ENCODE data around the gene JAGN1. TPM values are rescaled to one million over a fixed set of nuclear protein-coding genes. Genes with fewer than 3 reads are reported as not detected.
"Not testable (repeated sequence)": the region's sequence is repeated elsewhere in the genome, so short reads cannot be mapped to it uniquely, and the experiment has no call there.

JAGN1 gene
- 10 to 100 TPM in 11 of 12 donors, not detected in 1; 17.2 to 33.7 (median 29.6) TPM for polyA plus RNA-seq (ENCODE audit: insufficient read length in 12 of 12)
- long read RNA-seq, donor 1, transcript JAGN1-201 (2 exons, 1,675 nt) = major isoform, 33 of 47 reads
- long read RNA-seq, donor 1, partial matches to known transcripts = 13 of 47 reads
- long read RNA-seq, donor 1, other reads (novel, unspliced or antisense) = 0 of 47 reads
- long read RNA-seq, donor 2, transcript JAGN1-201 (2 exons, 1,675 nt) = major isoform, 37 of 45 reads
- long read RNA-seq, donor 2, partial matches to known transcripts = 8 of 45 reads
- long read RNA-seq, donor 2, other reads (novel, unspliced or antisense) = 0 of 45 reads
- long read RNA-seq, donor 3, transcript JAGN1-201 (2 exons, 1,675 nt) = major isoform, 9 of 10 reads
- long read RNA-seq, donor 3, partial matches to known transcripts = 0 of 10 reads
- long read RNA-seq, donor 3, other reads (novel, unspliced or antisense) = 0 of 10 reads
- long read RNA-seq, donor 4, transcript JAGN1-201 (2 exons, 1,675 nt) = major isoform, 8 of 13 reads
- long read RNA-seq, donor 4, partial matches to known transcripts = 5 of 13 reads
- long read RNA-seq, donor 4, other reads (novel, unspliced or antisense) = 0 of 13 reads
- long read RNA-seq, donor 5, transcript JAGN1-201 (2 exons, 1,675 nt) = major isoform, 32 of 32 reads
- long read RNA-seq, donor 5, partial matches to known transcripts = 0 of 32 reads
- long read RNA-seq, donor 5, other reads (novel, unspliced or antisense) = 0 of 32 reads
- long read RNA-seq, donor 6, transcript JAGN1-201 (2 exons, 1,675 nt) = major isoform, 13 of 13 reads
- long read RNA-seq, donor 6, partial matches to known transcripts = 0 of 13 reads
- long read RNA-seq, donor 6, other reads (novel, unspliced or antisense) = 0 of 13 reads
- long read RNA-seq, donor 7, transcript JAGN1-201 (2 exons, 1,675 nt) = major isoform, 10 of 10 reads
- long read RNA-seq, donor 7, partial matches to known transcripts = 0 of 10 reads
- long read RNA-seq, donor 7, other reads (novel, unspliced or antisense) = 0 of 10 reads
- long read RNA-seq, donor 8, transcript JAGN1-201 (2 exons, 1,675 nt) = major isoform, 32 of 35 reads
- long read RNA-seq, donor 8, partial matches to known transcripts = 0 of 35 reads
- long read RNA-seq, donor 8, other reads (novel, unspliced or antisense) = 0 of 35 reads
- long read RNA-seq, donor 9, transcript JAGN1-201 (2 exons, 1,675 nt) = major isoform, 17 of 18 reads
- long read RNA-seq, donor 9, partial matches to known transcripts = 0 of 18 reads
- long read RNA-seq, donor 9, other reads (novel, unspliced or antisense) = 0 of 18 reads
- long read RNA-seq, donor 10, transcript JAGN1-201 (2 exons, 1,675 nt) = major isoform, 23 of 24 reads
- long read RNA-seq, donor 10, partial matches to known transcripts = 0 of 24 reads
- long read RNA-seq, donor 10, other reads (novel, unspliced or antisense) = 0 of 24 reads
- long read RNA-seq, donor 11, transcript JAGN1-201 (2 exons, 1,675 nt) = major isoform, 38 of 44 reads
- long read RNA-seq, donor 11, partial matches to known transcripts = 5 of 44 reads
- long read RNA-seq, donor 11, other reads (novel, unspliced or antisense) = 0 of 44 reads

DNA sequence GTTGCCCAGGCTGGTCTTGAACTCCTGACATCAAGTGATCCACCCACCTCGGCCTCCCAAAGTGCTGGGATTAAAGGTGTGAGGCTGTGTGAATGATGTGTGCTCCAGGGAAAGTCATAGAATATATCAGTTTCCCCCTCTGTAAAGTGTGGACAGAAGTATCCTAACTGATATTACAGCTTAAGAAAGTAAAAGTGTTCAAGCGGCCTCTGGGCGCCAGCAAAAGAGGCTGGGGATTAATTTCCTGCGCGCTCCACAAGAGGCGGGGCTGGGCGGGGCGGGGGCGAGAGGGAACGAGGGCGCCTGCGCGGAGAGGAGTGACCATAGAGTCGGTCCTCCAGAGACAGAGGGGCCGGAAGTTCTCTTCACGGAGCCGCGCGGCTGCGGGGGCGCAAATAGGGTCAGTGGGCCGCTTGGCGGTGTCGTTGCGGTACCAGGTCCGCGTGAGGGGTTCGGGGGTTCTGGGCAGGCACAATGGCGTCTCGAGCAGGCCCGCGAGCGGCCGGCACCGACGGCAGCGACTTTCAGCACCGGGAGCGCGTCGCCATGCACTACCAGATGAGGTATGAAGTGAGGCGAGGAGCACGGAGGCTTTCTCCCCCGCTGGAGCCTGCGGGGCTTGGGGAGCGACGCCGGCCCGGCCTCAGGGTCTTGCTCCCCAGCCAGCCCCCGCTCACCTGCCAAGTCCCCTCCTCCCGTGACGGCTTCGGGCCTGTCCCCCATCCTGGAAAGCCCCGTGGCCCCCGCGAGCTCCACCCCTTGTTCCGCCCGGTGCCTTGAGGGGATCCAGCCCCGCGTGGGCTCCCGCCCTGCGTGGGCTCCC is at the start of gene JAGN1:
Gene JAGN1, plus strand, starts transcription at position 362 of the 823 bp plus-strand sequence. Its CDS starts 113 bp downstream, at position 475.
- DNase-seq = peak; percentile 92

DNA sequence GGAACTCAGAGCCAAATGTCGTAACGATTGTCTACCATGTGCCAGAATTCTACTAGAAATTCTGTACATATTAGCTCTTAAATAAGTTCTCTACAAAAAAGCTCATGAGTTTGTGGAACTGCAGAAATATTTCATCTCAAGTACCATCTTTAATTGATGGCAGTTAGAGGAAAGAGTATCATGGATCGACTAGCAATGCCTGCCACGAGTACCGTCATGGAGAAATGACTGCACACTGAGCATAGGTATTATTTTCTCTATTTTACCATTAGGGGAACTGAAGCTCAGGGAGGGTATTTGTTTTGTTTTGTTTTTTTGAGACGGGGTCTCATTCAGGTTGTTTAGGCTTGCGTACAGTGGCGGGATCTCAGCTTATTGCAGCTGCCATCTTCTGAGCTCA is 49.4 kb upstream of the JAGN1 start:
- DNase-seq = no peak

DNA sequence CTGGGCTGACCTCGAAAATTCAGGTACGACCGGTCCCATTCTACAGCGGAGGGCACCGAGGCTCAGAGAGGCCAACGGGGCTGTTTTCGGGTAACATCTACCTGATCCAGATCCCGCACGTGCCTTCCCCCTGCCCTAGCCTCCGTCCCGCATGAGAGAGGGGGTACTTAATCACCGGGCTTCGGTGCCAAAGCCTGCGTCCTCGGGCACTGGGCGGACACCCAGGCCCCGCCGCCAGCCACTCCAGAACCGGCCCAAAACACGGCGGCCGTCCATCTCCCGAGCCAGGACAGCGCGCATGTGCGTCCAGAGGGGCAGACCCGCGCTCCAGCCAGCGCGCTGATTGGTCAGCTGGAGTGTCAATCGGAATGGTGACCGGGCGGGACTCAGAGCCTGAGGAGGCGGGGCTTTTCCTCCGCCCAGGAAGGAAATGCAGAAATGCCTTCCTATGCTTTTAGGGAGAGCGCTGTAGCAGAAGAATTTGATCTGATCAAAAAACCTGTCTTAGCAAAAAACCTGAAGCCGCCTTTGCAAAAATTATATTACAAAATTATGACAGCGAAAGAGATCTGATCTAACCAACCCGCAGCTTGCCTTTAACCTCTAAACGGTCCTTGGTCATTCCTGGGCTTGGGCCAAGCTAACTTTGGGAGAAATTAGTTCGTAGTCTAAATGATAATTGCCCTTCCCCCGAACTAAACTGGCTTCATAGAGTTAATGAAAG is 46.5 kb upstream of the JAGN1 start, which contains the start of gene RPUSD3:
Gene RPUSD3, minus strand, starts transcription at position 294 of the 724 bp plus-strand sequence. Its CDS starts 18 bp downstream, at position 276.
- DNase-seq = peak; percentile 99

DNA sequence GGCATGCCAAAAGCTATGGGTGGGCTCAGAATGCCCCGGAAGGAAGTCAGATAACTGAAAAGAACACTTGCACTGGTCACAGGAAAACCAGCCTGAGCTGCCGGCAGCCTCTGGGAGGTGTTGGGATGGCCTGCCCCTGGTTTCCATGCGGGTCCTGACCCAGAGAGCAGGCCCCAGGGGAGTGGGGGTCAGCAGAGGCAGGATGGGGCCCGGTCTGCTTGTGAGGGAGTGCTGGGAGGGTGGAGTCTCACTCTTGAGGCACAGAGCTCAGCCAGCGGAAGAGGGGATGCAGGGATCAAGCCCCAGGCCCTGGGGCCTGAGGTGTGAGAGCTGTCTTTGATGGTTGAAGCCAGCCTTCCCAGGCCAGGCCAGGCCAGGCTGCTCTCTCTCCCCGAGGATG is 44.2 kb upstream of the JAGN1 start:
- no peak for DNase-seq

DNA sequence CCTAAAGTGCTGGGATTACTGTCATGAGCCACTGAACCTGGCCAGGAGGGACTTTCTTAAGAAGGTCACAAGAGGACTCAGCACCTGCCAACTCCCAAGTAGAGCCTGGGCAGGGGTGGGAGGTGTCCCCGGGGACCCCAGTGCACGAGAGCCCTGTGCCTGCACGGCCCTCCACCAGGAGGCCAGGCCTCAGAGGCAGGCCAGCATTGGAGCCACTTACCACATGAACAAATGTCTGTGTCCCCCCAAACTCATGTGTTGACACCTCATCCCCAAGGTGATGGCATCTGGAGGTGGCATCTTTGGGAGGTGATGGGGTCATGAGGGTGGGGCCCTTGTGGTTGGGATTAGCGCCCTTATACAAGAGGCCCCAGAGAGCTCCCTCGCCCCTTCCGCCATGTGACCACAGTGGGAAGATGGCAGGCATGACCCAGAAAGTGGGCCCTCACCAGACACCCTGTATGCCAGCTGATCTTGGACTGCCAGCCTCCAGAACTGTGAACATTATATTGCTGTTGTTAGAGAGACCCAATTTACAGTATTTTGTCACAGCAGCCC is 43.4 kb upstream of the JAGN1 start:
- no peak for DNase-seq

DNA sequence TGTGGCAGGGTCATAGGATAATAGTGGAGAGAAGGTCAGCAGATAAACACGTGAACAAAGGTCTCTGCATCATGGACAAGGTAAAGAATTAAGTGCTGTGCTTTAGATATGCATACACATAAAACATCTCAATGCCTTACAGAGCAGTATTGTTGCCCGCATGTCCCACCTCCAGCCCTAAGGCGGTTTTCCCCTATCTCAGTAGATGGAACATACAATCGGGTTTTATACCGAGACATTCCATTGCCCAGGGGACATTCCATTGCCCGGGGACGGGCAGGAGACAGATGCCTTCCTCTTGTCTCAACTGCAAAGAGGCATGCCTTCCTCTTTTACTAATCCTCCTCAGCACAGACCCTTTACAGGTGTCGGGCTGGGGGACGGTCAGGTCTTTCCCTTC is 42.5 kb upstream of the JAGN1 start:
- not testable (repeated sequence) for DNase-seq

DNA sequence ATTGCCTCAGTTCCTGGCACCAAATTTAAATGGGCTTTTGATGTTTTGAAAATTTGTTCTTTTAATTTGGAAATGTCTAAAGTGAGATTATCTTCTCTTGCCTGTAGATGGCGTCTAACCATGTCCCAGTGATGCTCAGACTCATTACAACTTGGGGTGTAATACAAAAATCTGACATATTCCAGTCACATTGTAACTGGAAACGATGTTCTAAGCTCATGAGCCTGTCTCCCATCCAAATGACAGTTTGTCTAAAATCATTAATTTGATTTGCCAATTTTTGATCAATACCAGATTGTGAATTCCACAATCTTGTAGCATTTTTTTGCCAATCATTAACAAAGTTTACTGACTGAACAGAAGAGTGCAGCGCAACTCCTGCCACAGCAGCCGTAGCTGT is 41.5 kb upstream of the JAGN1 start:
- peak; percentile 17 for DNase-seq

DNA sequence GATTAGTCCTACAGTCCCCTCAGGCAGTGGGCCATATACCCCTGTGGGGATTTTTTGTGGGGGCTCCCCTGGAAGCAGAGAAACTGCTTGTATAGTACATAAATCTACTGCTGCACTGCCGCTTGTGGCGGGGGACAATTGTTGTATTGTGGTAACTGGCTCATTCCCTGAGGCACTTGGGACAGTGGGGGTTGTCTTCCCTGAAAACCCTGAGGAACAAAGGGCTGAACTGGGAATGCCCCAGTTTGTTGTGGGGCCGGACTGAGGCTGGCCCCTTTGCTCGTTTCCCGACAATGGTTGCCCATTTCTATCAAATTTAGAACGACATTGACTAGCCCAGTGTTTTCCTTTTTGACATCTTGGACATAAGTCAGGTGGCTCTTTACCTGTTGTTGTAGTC is 39.0 kb upstream of the JAGN1 start:
- not testable (repeated sequence) for DNase-seq

DNA sequence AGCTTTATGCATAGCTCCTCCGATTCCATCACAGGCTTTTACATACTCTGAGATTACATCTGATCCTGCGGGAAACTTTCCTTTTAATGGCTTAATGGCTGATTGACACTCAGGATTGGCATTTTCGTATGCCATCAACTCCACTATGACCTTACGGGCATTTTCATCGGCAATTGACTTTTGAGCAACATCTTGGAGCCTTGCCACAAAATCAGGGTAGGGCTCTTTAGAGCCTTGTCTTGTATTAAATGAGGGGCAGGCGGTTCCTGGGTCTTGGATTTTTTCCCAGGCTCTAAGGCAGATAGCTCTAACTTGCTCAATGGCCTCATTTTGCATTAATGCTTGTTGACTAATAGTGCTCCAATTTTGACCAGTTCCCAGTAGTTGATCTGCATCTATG is 38.5 kb upstream of the JAGN1 start:
- DNase-seq = not testable (repeated sequence)

DNA sequence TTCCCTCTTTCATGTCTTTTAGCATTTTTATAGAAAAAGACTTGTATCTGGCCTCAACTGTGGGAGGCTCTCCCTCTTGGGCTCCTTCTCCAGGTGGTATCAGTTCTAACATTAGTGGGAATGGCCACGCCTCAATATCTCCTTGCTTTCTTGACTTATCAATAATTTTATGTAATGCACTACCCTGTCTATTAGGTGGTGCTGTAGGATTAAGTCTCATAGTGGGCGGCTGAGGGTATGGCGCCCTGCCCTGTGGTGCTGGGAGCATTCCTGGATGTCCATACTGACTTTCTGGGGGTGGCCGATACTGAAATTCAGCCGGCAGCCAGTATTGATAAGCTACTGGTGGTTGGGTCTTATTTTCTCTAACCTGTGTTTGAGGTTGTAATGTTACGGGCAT is 37.9 kb upstream of the JAGN1 start:
- no peak for DNase-seq

DNA sequence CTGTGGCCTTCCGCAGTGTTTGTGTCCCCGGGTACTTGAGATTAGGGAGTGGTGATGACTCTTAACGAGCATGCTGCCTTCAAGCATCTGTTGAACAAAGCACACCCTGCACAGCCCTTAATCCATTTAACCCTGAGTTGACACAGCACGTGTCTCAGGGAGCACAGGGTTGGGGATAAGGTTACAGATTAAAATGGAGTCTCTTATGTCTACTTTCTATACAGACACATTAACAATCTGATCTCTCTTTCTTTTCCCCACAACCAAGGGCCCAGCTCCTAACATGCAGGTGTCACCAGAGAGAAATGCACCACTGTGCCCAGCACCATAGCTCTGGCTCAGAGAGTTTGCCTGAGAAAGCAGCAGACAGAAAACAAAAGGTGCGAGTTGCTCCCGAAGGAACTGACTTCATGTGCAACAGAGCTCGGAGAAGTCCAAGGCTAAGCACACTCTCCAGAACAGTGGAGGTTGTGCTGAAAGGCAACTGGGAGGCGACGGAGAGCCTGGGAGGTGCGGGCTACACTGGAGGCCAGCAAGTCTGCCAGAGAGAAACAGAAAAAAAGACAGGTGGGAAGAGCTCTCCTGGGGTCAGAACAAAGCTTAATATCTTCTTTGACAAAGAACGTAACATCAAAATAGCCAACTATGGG is 36.0 kb upstream of the JAGN1 start:
- not testable (repeated sequence) for DNase-seq

DNA sequence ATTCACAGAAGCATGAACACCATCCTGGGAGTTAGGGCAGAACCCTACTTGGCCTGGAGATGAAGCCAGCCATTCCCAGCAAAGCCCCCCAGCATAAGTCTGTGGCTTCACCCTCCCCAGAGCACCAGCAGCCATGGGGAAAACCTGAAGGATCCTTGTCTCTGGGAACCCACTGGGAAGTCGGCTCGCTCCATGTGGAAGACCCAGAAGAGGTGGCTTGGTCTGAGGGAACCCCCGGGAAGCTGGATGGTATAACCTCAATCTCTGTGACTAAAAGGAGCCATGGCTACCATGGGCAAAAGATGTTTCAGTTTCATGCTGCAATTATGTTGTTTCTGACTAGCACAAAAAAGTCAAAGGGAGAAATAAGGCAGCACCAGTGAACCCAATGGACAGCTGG is 34.8 kb upstream of the JAGN1 start:
- DNase-seq = no peak

DNA sequence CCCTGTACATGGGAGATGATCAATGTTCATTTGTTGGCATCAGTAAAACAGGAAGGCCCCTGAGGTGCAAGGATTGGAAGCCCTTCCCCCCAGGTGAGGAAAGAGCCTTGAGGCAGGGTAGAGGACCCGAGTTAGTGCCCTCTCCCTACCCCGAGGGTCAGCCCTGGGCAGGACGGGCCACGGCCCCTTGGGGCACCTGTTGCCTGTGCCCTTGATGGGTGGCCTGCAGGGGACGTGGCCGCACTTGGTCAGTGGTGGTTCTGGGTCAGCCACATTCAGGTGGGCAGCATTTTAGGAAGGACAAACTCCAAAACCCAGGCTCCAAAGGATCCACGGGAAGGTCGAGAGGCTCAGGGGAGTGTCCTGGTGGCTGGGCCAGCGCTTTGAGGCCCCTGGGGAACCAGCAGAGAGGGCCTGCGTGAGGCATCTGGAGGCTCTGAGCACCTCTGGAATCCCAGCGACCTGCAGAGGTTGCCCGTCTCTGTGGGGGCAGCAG is 30.8 kb upstream of the JAGN1 start:
- DNase-seq = no peak

DNA sequence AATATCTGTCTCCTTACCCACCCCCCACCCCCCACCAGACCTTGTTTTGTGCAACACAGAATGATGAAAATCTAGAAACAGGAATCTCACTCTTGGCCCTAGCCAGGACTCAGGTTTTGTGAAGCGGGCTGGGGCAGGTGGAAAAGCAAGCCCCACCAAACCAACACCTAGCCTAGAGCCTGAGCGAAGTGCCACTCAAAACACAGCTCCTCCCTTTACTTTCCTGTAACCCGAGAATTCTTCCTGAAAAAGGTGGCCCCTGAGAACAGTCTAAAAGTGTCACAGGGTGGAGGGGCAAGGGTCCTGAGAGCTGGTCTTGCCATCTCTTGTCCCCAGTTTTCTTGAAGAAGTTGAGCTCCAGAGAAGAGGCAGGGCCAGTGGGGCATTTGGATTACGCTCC is 29.2 kb upstream of the JAGN1 start:
- no peak for DNase-seq

DNA sequence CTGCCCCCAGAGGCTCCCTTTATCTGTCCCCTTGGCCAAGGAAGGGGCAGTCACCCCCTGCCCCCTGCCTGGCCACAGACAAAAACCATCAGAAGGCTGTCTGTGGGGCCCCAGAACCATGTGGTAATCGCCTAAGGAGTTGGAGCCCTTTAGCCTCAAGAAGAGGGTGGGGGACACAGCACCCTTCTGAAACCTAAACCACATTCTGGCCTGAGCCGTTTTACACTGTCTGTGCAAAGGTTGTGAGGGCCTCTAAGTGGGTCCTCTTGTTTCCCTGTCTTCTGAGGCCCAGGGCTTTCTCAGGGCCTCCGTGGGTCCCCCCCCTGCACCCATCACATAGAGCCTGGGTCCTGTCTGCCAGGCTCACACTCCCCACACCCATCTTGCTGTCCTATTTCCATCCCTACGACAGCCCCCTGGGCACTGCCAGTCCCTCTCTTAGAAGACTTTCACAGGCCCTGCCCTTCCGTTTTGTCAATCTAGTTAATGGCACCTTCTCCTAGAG is 28.7 kb upstream of the JAGN1 start:
- DNase-seq = no peak

DNA sequence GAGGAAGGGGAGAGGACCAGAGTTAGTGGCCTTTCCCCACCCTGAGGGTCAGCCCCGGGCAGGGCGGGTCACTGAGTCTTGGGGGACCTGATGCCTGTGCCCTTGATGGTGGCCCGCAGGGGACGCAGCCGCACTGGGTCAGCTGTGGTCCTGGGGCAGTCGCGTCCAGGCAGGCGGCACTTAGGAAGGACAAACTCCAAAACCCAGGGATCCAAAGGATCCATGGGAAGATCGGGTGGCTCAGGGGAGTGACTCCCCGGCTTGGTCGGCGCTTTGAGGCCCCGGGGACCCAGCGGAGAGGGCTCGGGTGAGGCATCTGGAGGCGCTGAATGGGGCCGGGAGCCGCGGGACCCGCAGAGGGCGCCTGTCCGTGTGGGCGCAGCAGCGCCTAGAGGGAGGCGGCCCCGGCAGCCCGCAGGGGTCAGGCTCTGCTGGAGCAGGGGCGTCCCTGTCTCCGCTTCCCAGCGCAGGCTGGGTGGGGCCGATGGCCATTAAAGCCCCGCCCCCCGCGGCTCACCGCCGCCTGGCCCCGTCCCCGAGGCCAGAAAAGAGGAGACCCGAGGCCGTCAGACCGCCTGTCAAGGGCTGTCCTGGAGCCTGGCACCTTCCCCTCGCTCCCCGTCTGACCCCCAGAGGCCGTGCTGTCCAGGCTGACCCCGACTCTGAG is 27.9 kb upstream of the JAGN1 start:
- peak; percentile 38 for DNase-seq

DNA sequence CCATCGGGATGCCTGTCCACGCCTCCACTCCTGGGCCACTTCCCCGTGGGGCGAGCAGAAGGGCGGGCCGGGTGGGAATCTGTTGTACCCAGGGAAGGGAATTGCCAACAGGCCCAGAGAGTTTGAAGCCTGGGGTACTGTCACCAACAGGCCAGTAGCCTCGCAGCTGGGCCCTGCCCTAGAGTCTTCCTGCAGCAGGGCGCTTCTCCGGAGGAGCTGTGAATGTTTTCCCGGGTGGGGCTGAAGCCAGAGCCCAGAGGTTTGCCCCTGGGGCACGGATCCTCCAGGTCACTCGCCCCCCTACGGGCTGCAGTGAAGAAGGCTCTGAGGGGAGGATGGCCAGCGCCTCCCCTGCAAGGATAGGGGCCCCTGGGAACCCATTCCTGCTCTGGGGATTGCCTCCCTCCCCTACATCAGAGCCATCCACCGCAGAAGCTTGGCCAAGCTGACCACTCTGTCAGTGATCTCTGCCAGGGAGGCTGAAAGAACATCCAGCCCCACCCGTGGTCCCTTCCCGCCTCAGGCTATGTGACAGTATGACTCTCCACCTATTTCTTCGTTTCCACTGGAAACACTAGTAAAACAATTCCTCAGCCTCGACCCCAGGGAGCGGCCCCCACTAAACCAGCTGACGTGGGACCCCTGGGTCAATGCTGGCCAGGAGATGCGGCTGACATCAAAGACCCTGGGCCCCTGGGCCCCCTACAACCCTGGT is 27.2 kb upstream of the JAGN1 start:
- no peak for DNase-seq
